Renal cortex interstitium (tissue), 11 donors: Measurements from ENCODE around the gene CD4. TPM values are rescaled to one million over a fixed set of nuclear protein-coding genes. Genes with fewer than 3 reads are reported as not detected.
"Not testable (repeated sequence)": the region's sequence is repeated elsewhere in the genome, so short reads cannot be mapped to it uniquely, and the experiment has no call there.

ENCODE experiments used
- DNase-seq, 11 donors: peaks; one replicate each; pipeline ENCODE4 v3.0.0-alpha.2; 2013; ENCODE audit warnings: low read depth in 9 of 11, low spot score in 4 of 11; ENCODE audit errors: extremely low read depth in 1 of 11
- polyA plus RNA-seq, 3 donors: library from polyadenylated mRNA; unstranded; fragments of 120-200 nt; gene quantifications; one replicate each; pipeline ENCODE4 v1.2.1, GENCODE V29; 2013; ENCODE audit not compliant: insufficient read length in 3 of 3

Gene CD4
- polyA plus RNA-seq, 3 donors: 28.0 to 31.1 (median 29.9) TPM

DNA sequence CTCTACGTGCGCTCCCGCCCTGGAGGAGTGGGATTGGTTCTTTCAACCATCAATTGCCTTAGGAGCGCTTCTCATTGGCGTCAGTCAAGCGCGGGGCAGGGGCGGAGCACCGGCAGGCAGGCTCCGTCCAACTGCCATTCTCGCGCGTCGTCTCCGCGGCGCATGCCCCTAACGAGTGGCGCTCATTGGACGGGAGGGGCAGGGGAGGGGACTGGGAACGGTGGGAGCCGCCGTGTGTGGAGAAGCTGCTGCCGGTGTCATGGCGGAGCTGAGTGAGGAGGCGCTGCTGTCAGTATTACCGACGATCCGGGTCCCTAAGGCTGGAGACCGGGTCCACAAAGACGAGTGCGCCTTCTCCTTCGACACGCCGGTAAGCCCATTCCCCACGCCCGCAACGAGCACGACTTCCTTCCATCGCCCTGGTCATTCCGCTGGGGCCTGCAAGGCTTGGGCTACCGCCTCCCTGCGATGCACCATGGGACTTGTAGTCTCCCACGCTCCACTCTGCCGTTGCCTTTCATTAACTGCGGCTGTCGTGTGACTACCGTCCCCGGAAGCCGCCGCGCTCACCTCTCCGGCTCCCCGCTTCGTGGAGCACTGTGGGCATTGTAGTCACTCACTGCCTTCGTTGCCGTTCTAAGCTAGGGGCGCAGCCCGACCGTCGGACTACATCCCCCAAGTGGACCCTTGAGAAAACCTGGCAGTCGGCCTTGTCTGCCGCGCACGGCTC, 62.8 kb downstream of the CD4 start, which contains the start of gene USP5:
Gene USP5 (plus strand): TSS at position 230 of the 730 bp plus-strand sequence. CDS start 30 bp downstream, at position 260.
- peak; percentile 97 to 99 (median 99) for DNase-seq

DNA sequence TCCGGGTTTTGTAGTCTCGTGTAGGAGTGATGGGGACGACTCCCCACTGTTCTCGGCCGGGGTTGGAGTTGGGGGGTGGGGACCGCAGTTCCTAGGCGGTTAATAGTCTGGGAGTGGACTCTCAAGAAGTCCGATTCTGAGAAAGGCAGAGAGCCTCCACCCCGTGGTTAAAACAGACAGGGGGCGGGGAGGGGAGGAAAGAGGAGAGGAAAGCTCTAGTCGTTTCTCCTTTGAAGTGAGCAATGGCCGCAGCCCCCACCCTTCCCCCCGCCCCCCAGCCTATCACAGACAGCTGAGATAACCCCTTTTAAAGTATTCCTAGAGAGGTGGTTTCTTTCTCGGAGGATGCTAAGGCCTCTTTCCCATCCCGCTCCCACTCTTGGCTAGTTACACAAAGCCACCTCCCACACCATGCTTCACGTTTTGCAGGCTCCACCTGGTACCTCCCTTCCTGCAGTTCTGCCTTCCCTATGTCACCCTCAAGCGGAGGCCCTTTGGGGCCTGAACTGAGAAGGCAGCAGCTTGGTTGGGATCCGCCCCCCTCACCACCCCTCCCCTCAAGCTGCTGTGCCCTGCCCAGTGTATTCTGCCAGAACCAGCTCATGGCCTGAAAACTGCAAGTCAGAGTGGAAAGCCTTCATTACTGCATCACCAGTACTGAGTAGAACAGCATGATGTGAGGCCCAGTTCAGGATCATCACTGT, 63.5 kb downstream of the CD4 start:
- no peak for DNase-seq

DNA sequence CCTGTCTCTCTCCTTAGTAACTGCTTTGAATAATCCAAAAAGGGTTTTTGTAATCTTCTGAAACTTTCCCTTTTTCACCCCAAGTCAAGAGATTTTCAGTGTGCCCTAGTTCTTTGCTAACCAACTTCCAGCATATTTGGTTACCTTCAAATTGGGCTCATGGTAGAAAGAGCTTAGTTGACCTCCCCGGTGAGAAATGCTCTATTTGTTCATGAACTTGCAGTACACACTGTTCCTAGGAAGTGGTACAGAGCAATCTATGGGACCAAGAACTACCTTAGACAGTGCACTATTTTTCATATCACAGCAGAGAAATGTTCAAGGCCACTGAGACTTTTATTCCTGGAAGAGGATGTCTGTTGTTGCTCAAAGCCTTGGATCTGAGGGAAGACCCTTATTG, 64.3 kb downstream of the CD4 start:
- DNase-seq: no peak

DNA sequence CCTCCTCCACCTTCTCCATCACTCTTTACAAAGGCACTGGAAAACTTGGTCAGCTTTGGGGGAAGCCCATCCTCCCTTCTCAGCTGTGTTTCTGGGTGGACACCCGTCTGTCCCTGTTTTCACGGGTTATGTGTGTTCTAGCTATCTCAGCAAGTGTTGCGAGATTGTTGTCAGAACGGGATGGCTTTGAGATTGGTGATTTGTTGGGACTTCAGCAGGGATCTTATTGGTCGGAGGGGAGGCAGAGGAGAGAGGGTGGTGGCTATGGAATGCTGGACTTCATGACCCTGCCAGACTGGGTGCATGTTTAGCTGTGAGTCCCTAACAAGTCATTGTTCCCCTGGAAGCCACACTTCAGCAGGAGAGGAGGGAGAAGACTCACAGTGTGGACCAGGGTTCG, 64.7 kb downstream of the CD4 start:
- no peak for DNase-seq

DNA sequence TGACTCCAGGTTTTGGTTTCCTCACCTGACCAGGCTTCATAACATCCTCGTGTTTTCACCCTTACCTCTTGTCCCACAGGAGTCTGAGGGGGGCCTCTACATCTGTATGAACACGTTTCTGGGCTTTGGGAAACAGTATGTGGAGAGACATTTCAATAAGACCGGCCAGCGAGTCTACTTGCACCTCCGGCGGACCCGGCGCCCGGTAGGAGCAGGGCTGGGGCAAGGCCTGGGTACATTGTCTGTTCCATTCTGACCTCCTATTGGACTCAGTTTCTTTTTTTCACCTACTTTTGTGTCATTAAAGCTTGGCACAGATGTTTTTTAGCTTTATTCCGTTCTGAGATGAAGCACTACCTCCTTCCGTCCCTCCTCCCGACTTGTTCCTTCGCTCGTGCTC, 66.0 kb downstream of the CD4 start:
- DNase-seq: no peak

DNA sequence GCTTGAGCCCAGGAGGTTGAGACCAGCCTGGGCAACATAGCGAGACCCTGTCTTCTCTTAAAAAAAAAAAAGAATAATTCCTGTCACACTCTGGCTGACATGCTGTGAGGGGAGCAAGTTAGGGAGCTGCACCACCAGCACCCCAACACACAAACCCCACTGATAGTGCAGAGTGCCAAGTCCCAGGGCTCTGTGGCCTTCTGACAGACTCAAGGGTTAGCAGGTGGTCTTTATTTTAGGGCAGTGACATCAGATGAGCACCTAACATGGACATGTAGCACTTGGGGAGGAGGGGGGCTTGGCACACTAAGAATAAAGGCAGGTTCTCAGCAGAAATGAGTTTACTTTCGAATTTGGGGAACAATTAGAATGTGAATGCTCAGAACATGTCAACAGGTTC, 69.5 kb downstream of the CD4 start:
- DNase-seq: no peak

DNA sequence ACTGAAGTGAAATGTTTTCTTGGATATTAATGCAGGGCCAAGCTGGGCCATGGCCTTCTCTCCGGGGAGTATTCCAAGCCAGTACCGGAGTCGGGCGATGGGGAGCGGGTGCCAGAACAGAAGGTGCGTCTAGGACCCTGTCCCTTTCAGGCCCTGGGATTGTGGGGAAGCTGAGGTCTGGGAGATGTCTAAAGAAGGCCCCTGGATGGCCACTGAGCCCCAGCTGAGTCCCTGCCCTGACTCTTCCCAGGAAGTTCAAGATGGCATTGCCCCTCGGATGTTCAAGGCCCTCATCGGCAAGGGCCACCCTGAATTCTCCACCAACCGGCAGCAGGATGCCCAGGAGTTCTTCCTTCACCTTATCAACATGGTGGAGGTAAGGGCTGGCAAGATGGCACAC, 70.8 kb downstream of the CD4 start:
- DNase-seq: no peak

DNA sequence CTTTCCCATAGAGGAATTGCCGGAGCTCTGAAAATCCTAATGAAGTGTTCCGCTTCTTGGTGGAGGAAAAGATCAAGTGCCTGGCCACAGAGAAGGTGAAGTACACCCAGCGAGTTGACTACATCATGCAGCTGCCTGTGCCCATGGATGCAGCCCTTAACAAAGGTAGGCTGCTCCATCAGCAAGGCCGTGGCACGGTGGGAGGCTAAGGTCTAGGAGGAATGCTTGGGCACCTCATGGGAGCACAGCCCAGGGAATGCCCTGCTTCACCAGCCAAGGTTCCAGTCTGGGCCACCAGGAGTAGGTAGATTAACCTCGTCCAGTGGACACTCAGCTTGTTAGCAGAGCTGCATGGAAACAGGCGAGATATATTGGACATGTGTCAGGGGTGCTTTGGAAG, 71.6 kb downstream of the CD4 start:
- no peak for DNase-seq

DNA sequence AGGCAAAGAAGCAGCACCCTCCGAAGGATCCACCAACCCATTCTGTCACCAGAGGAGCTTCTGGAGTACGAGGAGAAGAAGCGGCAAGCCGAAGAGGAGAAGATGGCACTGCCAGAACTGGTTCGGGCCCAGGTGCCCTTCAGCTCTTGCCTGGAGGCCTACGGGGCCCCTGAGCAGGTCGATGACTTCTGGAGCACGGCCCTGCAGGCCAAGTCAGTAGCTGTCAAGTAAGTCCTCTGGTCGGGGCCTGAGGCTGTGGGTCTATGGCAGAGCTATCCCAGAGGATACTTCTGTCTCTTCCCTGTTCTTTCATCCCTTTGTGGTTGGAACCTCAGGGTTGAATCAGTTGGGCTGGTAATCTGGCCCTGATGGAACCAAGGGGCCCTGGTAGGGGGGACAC, 72.1 kb downstream of the CD4 start:
- DNase-seq: no peak

DNA sequence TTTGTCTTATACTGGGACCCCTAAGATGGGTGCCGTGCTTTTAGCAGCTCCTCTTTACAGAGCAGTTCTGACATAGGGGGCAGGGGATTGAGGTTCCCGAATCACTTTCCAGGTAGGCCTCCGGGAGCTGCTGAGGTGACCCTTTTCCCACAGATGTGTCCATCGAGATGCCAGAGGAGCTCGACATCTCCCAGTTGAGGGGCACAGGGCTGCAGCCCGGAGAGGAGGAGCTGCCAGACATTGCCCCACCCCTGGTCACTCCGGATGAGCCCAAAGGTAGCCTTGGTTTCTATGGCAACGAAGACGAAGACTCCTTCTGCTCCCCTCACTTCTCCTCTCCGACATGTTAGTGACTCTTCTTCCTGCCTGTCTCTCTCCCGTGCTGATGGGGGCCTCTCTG, 73.7 kb downstream of the CD4 start:
- DNase-seq: no peak

DNA sequence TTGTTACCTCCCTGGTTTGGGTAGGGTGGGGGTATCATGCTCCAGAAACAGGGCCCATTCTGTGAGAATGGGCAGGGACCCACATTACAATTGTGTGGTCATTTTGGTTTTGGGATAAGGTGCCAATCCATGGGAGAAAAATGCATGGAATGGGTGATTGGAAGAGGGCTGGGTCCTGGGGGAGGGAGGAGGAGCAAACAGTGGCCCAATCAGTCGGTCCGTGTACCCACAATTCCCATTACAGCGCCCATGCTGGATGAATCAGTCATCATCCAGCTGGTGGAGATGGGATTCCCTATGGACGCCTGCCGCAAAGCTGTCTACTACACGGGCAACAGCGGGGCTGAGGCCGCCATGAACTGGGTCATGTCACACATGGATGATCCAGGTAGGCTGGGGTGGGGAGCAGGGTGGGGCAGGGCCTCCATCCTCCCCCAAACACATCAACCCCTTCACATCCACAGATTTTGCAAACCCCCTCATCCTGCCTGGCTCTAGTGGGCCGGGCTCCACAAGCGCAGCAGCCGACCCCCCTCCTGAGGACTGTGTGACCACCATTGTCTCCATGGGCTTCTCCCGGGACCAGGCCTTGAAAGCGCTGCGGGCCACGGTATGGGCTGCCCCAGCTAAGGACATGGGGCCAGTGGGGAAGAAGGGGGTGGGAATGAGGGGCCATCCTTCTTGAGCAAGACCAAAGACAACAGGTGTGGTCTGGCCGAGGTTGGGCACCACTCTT, 74.4 kb downstream of the CD4 start:
- DNase-seq: no peak

DNA sequence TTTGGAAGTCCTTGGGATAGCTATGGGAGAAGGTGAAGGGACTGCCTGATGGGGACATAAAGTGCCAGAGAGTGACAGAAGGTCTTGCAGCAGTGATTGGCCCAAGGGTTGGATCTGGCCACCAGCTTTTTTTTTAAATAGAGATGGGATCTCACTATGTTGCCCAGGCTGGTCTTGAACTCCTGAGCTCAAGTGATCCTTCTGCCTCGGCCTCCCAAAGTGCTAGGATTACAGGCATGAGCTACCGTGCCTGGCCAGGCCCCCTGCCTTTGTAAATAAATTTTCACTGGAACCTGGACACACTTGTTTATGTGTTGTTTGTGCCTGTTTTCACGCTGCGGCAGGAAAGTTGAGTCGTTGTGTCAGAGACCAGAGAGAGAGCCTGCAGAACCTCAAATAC, 76.0 kb downstream of the CD4 start:
- not testable (repeated sequence) for DNase-seq

DNA sequence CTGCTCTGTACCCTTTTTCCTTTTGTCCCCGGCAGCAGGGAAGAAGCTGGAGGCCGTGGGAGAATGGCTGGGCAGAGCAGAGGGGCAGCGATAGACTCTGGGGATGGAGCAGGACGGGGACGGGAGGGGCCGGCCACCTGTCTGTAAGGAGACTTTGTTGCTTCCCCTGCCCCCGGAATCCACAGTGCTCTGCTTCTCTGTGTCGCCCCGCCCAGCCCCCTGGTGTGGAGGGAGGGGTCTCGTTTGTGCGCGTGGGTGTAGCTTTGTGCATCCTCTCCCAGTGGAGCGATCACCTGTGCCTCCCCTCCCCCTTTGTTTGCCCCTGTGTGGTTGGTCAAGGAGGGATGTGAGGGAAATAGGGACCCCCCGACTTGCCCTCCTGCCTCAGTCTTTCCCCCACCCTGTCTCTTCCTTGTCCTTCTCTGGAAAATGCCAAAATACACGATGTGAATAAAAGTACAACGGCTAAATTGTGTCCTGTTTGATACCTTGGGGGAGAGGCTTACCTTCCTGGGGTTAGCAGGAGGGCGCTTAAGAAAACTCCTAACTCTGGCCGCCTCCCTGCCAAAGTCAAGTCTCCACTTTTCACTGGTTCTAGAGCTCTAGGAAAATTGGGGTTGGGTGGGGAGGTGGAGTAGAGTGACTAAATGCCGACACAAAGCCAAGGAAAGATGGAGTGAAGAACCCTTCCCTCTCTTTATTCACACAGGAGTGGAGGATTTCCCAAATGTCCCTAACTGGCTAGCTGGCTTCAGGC, 77.0 kb downstream of the CD4 start:
- DNase-seq: no peak

DNA sequence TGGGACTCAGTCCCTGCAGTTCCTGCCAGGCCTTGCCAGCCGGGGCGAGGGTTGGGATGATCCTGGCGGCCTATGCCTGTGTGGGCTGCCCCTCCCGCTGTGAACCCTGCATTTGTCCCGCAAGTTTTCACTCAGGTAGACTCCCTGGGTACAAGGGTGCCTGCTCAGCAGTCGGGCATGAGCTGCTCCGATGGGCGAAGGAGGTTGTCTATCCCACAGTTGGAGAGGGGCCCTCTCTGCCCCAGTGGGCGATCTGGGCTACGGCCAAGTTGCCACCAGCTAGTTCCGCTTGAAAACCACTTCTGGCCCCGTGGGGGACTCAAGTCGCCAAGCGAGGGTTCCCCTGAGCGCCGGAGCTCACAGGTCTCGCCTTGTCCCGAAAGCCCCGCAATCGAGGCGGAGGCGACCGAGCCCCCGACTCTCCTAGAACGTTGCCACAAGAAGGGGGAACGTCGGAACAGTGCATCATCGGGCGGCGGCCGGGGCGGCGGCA, 77.6 kb downstream of the CD4 start:
- DNase-seq: no peak

DNA sequence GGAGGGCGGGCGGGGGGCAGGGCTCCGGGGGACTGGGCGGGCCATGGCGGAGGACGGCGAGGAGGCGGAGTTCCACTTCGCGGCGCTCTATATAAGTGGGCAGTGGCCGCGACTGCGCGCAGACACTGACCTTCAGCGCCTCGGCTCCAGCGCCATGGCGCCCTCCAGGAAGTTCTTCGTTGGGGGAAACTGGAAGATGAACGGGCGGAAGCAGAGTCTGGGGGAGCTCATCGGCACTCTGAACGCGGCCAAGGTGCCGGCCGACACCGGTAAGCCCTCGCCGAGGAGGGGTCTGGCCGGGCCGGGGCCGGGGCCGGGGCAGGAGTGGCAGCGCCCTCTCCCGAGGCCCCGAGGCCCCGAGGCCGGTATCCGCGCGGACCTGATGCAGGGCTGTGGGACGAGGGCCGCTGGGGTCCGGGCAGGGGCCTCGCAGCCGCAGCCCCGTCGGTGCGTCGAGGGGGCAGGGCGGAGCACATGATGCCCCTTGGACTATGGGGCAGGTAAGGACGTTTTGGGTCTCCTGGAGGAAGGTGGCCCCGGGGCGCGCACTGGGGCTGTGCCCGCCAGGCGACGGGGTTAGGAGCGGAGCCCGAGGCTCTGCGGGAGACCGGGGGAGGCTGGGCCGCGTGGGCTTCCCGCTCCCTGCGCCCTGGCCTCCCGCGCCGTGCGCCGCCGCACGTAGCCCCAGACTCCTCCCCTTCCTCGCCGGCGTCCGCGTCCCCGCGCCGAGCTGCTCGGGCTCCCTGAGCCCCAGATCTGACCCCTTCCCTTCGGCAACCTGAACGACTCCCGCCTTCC, 78.3 kb downstream of the CD4 start, which contains the start of gene TPI1:
Gene TPI1 (plus strand): TSS at position 119 of the 798 bp plus-strand sequence. CDS start 36 bp downstream, at position 155.
- DNase-seq: peak in 8 of 11 donors; percentile 61 to 79 (median 70)

DNA sequence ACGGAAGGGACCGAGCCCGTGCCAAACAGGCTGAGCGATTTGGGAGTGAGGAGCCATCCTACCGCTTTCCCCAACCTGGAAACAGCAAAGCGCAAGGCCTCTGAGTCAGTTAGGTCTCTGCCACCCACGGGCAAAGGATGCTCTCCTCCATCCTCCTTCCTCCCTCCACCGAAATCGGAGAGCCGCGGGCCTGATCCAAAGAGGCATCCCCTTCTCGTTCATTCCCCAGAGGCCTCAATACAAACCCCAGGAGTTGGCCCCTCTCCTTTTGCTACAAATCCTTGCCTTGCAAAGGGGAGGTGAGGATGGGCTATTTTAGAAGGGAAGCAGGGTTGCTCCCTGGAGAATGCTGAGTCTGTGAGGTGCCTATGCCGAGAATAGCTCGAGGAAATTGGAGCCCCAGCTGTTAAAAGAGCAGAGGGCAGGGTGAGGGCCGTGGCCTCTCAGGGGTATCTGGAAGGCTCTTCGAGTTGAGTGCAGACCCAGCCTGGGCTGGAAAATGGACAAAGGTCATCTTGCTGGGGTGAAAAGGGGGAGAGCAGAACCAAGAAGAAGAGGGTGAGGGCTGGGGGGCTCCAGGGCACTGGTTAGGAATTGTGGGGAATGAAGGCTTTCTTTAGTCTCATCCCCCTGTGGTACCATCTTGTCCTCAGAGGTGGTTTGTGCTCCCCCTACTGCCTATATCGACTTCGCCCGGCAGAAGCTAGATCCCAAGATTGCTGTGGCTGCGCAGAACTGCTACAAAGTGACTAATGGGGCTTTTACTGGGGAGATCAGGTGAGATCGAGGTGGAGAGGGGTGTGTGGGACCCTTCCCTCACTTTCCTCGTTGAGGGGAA, 79.1 kb downstream of the CD4 start:
- no peak for DNase-seq
